HG02938 (cell line): ENCODE measurements around the gene VGLL3.
"Not testable (repeated sequence)": the region's sequence is repeated elsewhere in the genome, so short reads cannot be mapped to it uniquely, and the experiment has no call there.

ENCODE experiments used
- ATAC-seq: cut with Tn5 transposase; IDR thresholded peaks from one replicate; pipeline ENCODE4 v1.9.1; 2021; ENCODE audit warnings: mild to moderate bottlenecking, moderate library complexity; ENCODE audit not compliant: unreplicated experiment

Gene VGLL3, protein sequence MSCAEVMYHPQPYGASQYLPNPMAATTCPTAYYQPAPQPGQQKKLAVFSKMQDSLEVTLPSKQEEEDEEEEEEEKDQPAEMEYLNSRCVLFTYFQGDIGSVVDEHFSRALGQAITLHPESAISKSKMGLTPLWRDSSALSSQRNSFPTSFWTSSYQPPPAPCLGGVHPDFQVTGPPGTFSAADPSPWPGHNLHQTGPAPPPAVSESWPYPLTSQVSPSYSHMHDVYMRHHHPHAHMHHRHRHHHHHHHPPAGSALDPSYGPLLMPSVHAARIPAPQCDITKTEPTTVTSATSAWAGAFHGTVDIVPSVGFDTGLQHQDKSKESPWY

GRCh38 chr3:86990734-86991481 lies at the start of gene VGLL3:
Gene VGLL3 (minus strand): TSS chr3:86991149. CDS start chr3:86990743, 406 bp downstream.
- ATAC-seq = peak; percentile 44

- no peak for ATAC-seq
Observed at GRCh38 chr3:87037652-87038051, 46.7 kb upstream of the VGLL3 start.

GRCh38 chr3:87036671-87037070 lies 45.7 kb upstream of the VGLL3 start:
- ATAC-seq = no peak

DNA sequence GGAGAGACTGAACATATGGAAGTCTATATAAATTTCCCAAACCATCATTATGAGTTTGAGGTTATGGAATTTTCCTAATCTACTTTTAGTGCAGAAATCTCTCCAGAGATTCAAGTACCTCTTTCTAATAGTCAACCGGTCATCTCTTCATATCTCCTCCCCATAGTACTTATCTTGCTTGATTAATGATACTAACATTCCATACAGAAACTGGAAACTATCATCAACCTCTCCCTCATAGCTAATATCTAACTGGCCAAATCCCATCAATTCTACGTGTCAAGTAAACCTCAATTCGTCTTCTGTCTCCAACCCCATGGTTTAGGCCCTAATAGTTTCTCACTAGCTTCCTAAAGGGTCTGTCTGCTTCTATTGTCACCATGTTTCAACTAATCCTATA lies 44.4 kb upstream of the VGLL3 start:
- ATAC-seq = no peak

- no peak for ATAC-seq
Observed at GRCh38 chr3:87033205-87033604, 42.3 kb upstream of the VGLL3 start.

DNA sequence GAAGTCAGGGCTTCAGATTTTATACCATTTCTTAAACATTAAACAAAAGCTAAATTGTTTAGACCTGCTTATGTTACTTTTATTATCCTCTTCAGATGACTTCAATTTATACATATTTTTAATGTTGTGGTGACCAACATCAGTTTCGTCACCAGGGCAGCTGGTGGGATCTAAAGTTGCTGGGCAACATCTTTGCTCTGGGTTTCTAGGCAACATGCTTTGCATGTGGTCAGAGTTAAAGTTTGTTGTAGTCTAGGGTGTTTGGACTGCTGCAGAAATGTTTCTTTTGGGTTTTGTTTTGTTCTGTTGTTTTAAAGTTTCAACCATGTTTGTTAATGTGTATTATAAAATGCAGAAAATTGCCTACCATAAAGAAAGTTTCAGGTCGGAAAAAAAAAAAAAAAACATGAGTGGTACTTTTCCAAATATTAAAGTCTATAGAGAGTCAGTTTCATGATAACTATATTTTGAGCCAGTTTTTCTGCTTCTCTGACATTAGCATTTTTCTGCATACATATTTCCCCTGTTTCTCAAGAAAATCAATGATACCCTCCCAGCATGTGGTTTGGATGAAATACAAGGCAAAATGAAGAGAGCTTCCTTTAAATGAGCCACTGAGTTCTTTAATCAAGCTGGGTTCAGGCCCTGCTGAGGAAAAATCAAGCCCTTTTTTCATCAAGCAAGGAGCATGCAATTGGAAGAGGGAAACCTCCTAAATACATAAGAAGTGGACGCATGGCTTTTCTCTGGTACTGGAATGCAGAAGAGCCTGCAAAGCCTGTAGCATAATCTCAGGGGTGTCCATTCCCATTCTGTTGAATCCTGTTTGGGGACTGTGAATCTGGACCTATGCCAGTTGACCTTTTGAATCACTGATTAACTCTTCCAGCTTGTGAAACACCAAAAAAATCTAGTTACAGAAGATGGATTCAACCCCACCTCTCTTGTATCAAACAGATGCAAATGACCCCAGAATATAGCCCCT lies 35.0 kb upstream of the VGLL3 start:
- ATAC-seq = no peak

DNA sequence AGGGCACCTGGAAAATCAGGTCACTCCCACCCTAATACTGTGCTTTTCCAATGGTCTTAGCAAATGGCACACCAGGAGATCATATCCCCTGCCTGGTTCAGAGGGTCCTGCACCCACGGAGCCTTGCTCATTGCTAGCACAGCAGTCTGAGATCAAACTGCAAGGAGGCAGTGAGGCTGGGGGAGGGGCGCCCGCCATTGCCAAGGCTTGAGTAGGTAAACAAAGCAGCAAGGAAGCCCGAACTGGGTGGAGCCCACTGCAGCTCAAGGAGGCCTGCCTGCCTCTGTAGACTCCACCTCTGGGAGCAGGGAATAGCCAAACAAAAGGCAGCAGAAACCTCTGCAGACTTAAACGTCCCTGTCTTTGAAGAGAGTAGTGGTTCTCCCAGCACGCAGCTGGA lies 26.4 kb upstream of the VGLL3 start:
- ATAC-seq = not testable (repeated sequence)

DNA sequence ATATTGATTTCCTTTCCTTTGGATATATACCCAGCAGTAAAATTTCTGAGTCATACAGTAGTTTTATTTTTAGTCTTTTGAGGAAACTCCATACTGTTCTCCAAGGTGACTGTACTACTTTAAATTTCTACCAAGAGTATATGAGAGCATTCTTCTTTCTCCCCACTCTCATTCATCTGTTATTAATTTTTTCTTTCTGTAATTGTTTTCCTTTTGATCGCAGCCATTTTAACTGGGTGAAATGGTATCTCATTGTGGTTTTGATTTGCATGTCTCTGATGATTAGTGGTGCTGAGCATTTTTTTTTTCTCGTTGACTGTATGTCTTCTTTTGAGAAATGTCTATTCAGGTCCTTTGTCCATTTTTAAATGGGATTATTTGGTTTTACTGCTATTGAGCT lies 18.3 kb upstream of the VGLL3 start:
- no peak for ATAC-seq

DNA sequence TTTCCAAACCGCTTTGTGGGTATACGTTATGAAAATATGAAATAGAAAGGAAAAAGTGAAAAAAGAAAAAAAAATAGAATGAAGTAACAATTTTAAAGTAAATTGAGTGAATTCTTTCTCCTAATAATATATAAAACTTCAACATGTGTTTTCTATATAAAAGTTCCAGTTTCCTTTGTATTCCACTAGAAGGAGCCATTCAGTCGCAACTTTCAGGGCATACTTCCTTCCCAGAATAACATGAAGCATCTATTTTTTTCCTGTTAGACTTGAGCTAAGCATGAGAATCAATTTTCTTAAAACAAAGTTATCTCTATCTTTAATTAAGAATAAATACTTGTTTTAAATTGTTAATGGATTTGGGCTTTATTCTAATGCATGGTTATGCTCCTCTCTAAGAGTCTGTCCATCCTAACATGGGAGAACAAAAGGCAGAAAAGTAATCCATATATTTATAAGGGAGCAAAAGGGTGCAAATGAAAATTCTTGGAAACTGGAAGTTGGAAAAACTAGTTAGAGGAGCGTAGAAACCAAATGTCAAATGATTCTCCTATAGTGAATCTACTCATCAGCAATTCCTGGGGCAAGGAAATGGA lies 16.0 kb upstream of the VGLL3 start:
- ATAC-seq = no peak

DNA sequence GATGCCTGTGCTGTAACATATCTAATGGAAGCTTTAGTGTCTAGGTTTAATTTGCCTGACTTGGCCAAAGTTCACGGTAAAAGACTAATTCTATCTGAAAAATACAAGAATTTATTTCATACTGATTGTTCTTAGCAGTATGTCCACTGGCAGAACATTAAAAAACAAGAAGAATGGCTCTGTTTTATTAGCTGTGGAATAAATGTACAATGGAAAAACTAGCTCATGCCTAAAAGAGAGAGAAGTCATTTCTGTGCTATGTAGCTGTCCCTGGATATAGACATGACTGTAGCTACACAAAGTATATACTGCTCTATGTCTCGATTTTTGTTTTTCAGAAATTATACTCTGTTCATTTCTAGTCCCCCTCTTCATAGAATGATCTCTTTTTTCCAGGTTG lies 13.9 kb upstream of the VGLL3 start:
- no peak for ATAC-seq

GRCh38 chr3:87002346-87002745 lies 11.4 kb upstream of the VGLL3 start:
- ATAC-seq = no peak

GRCh38 chr3:87001473-87002098 lies 10.6 kb upstream of the VGLL3 start:
- ATAC-seq = no peak

GRCh38 chr3:87000940-87001339 lies 10.0 kb upstream of the VGLL3 start:
- ATAC-seq = no peak

DNA sequence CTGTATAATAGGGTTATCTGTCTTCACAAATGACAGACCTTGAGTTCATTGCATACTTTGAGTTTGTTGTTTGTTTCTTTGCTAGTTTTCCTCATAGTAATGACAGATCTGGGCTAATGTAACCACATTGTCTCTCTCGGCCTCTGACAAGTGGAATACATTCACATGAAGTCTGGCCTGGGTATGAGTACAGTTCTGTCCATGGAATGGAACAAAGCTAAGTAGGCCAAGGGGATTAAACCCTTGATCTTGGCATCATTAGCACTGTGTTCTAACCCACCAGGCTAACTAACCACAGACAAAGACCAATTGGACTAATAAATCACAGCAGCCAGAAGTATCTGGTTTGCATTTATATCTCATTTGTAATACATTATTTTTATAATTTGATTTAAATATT lies 7.6 kb upstream of the VGLL3 start:
- ATAC-seq = no peak

DNA sequence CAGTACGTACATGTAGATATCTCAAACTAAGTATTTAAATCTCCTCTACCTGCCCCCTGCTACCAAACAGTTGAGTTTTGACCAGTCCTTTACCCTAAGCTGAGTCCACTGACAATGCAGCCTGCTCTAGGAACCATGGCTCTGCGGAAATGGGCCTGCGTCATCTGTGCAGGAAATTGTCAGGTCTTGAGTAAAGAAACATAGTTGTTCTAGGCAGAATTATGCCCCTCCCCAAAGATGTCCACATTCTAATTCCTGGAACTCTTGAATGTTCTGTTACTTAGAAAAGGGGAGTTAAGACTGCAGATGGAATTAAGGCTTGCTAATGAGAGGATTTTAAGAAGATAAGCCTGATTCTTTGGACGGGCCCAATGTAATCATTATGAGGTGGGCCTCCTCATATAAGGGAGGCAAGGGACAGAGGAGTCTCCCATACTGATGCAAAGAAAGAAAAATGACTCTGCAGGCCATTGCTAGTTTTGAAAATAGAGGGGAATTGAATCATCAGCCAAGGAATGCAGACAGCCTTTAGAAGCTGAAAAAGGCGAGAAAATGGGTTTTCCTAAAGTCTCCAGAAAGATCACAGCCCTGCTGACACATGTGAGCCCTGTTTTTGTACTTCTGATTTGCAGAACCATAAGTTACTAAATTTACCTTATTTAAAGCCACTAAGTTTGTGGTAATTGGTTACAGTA lies 5.5 kb upstream of the VGLL3 start:
- ATAC-seq = no peak

DNA sequence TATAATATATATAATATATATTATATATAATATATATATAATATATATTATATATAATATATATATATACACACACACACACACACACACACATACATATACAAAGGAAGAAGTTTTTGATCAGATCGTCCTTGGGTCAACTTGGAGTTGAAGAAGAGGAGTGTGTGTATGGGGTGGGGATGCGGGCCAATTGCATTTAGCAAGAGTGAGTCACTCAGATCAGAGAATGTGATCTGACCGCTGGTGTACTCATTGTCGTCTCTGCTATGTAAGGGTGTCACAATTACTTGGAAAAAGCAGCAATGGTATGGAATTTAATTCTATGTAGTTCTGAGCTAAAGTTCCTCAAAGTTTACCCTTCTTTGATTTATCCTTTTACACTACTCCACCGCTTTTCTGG lies 4.6 kb upstream of the VGLL3 start:
- no peak for ATAC-seq

DNA sequence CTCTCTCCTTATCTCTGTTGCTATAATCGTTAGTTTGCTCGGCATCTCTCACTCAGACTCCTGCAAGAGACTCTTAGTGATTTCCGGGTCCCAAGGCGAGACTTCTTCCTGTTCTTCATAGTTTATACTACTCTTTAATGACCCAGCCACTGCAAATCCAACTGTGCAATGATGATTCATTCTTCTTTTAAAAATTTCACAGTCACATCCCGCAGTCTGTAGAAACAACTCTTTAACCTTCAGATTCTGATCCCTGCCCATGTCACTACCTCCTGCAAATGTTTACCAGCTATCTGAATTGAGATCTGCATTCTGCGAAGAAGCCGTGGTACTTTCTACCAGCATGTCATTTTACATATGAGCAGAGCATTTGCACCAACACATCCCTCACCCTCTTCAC lies 2.8 kb upstream of the VGLL3 start:
- ATAC-seq = no peak

GRCh38 chr3:86991840-86992435 lies 989 bp upstream of the VGLL3 start:
- no peak for ATAC-seq

GRCh38 chr3:86991482-86991815 lies 500 bp upstream of the VGLL3 start:
- ATAC-seq = no peak
